HTR-8/SVneo (cell line): ENCODE measurements around the gene KCTD3.

Experiments used
- DNase-seq: peaks from one replicate; pipeline ENCODE4 v3.0.0; 2011; ENCODE audit warnings: low spot score, mixed read lengths; ENCODE audit not compliant: insufficient read length
- FAIRE-seq: peaks from 2 replicates; lab custom pipeline; 2011; peaks lifted over from hg19 to GRCh38; lab: Jason Lieb, UNC

KCTD3 gene

DNA sequence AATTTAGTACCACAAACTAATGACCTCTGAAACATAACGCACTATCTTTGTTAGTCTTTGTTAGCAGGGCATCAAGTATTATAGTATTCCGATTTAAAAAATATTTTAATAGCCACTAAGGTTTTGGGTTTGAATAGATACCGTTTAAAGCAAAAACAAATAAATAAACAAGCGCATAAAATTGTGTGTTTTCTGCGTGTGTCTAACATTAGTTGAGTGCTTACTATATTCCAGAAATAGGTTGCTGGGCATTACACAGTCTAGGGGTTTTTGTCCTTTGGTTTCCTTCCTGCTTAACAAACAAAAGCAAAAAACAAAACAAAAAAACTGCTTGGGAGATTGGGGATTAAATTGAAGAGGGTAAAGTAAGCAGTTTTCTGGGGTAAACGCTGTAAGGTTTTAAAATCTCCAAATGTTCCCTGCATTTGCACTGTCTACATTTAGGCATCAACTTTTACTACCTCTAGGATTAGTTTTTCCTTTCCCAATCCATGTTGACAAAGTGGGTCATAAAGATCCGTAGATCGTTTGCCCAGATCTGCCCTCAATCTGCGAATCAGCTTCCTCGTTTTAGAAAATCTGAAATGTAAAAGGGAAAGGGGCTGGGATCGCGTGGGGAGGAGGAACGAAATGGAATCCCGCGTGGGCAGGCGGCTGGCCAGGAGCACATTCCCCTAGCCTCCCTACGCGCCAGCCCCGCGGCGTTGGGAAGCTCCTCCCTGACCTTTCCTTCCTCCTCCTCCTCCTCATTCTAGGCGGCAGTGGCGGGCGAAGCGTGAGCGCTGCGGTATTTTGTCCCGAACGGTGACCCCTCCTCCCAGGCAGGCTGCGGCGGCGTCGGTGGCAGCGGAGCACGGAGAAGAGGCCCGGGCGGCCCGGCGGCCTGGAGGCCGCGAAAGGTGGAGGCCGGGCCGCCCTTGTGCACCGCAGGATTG is at the start of gene KCTD3:
TSS of gene KCTD3 (plus strand) at position 749 of the 935 bp plus-strand sequence. CDS start 382 bp downstream, outside the sequence.
- FAIRE-seq (peak; percentile 69), DNase-seq (peak; percentile 65)

DNA sequence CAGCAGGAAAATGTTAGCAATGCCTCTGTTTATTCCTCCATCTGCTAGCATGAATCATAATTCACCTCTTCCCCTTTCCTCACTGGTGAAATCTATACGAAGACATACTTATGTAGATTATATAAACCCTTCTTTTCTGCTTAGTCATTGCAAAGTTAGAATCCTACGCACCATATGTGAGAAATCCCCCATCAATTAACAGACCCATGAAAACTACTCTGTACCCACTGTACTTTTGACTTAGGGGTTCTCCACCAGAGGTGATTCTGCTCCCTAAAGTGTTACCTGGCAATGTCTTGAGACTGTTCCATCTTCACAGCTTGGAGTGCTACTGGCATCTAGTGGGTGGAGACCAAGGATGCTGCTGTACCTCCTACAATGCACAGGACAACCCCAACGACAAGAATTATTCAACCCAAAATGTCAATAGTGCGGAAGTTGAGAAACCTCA is 49.6 kb upstream of the KCTD3 start:
- DNase-seq = peak; percentile 25
- FAIRE-seq = peak; percentile 86

DNA sequence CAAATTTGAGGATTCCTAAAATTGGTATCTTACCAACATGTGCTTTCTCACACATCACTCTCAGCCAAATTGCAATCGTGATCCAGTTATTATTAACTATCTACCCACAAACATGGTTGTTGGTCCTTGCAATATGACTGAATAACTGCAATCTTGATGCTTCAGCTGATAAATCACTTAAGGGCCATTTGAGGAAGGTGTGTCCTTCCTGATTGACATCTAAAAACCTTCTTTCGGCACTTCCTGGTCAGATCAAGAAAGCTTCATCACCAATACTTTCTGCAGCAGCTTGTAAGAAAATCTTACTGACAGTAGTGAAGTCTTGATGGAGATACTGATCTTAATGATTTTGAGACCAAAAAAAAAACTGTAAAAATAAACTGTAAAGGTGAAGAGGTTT is 48.5 kb upstream of the KCTD3 start:
- FAIRE-seq (no peak), DNase-seq (no peak)

DNA sequence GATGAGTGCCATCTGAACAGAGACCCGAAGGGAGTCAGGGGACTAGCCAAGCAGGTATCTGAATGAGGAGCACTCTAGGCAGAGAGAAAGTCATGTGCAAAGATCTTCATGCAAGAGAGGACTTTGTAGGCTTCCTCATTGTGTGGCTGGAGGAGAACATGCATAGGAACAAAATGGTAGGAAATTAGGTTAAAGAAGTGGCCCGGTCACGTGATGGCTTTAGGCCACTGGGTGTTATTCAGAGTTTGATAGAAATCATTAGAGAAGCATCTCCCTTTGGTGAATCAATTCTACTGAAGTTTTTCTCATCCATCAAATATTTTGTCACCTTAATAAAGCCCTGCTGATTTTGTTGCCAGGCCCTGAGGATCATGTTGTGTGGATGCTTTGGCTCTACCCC is 45.8 kb upstream of the KCTD3 start:
- DNase-seq = no peak
- FAIRE-seq = no peak

DNA sequence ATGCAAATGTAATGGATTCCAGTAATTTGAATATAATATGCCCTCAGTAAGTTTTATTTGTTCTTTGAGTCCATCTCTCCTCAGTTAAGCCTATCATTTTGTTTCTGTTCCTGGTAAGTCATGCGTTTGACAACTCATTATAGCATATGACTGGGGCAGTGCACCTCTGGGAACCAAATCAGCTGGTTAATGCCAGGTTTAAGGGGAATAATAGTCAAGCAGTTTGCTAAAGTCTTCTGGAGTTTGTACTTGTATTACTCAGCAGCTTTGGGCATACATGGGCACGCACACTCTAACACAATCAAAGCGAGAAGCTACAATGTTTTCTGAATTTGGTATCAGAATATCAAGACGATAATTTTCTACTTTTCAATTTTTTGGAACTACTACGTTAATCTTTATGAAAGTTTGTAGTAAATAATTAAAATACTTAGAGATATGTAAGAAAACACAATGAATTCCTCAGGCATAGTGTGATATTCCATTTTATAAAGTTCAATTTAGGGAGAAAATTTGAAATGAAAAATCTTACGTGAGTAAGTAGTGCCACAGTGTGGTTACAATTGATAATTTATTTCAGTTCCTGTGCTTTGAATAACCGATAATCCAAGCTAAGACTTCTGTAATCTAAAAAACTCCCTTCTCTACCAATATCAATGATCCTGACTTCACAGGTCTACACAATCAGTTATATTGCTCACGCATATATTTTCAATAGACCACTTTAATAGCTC is 43.8 kb upstream of the KCTD3 start:
- FAIRE-seq = no peak
- DNase-seq = no peak

DNA sequence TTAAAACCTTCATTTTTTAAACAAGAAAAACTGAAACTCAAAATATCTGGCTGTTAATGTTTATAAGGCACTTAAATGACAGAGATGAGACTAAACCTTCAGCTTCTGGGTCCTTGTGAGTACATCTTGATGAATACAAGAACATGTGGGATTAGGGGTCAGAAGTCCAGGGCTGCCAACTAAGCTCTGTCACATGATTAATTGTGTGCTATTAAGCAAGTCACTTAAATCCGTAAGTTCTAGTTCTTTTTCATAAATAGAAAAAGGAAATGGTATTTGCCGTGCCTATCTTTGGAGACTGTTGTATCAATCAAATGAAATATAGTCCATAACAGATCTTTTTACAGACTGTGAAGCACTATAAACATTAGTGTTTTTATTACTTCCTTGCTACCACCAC is 43.2 kb upstream of the KCTD3 start:
- peak; percentile 7 for DNase-seq
- FAIRE-seq = no peak

DNA sequence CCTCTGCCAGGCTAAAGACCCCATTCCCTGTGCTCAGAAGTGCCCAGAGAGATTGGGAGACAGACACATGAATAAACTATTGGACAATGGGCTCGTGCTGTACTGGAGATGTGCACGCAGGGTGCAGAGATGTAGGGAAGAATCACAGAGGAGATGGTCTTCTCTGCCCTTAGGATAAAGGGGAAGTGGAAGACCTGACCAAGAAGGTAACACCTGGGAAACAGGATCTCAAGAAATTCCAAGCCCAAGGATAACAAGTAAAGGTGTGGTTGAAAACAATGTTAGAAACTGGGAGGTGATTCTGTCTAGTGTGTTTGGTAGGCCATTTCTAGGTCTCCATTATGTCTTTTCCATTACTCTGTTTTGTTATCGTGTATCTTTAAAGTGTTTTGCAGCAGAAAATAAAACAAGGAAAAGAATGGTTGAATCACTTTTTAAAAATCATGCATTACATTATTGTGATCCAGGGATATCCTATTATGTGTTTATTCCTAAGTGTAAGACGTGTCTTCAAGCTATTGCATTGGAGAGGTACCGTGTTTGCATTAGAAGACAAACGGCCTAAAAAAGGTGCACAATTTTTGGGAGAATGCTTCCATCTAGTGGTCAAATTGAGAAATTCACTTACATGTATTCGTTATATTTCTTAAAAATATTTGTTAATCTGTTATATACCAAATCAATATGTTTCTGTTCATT is 40.8 kb upstream of the KCTD3 start:
- DNase-seq (peak; percentile 31), FAIRE-seq (no peak)

DNA sequence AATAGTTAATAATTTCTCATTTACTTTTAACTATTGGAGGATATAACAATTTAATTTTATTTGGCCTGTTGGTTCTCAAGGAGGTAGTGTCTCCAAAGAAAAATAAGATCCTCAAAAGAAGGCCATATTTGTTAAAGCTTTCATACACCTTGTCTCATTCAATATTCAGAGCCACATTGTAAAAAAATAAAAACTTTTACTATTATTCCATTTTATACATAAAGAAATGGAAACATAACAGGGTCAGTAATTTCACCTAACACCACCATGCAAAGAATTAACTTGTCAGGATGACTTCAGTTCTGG is 40.3 kb upstream of the KCTD3 start:
- DNase-seq = no peak
- FAIRE-seq = no peak

DNA sequence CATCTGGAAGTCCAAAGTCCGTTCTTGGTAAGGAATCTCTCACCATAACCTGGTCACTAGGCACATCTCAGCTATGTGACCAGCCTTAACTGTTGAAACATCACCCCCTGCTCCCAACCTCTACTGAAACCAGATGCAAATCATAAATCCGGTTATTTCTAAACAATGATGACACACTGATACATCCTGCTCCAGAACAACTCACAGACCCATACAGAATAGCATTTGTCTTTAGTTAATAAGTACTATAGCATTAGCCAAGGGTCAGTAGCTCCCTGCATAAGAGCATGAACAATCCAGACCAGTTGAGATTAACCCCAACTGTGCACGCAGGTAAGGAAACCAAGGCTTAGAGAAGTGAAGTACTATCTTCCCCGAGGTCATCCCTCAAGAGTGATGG is 38.0 kb upstream of the KCTD3 start:
- FAIRE-seq (no peak), DNase-seq (no peak)

DNA sequence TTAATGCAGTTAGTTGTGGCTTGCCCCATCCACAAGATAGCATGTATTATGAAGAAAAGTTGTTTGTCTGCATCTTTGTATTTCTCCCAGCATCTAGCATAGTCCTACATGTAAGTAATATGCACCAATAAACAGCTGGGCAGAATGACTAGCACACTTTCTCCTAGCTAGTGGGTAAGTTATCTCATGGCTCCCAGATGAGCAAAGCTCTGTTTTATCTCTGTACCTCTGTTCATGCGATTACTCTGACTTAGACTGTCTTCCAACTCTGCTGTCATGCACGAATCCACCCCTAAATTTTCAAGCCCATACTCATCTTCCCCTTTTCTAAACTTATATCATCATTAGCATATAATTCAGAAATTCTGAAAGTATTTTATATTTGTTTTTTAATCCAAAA is 37.5 kb upstream of the KCTD3 start:
- FAIRE-seq (no peak), DNase-seq (no peak)

DNA sequence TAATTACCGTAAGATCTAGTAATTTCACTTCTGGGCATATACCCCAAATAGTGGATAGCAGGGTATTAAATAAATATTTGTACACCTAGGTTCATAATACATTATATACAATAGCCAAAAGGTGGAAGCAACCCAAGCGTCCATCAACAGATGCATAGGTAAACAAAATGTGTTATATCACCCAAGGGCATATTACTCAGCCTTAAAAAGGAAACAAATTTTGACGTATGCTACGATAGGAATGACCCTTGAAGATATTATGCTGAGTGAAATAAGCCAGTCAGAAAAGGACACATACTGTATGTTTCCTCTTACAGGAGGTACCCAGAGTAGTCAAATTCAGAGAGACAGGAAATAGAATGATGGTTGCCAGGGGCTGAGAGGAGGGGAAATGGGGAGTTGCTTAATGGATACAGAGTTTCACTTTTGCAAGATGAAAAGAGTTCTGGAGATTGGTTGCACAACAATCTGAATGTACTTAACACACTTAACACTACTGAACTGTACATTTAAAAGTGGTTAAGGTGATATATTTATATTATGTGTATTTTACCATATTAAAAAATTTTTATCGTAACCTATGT is 36.6 kb upstream of the KCTD3 start:
- no peak for FAIRE-seq
- no peak for DNase-seq

DNA sequence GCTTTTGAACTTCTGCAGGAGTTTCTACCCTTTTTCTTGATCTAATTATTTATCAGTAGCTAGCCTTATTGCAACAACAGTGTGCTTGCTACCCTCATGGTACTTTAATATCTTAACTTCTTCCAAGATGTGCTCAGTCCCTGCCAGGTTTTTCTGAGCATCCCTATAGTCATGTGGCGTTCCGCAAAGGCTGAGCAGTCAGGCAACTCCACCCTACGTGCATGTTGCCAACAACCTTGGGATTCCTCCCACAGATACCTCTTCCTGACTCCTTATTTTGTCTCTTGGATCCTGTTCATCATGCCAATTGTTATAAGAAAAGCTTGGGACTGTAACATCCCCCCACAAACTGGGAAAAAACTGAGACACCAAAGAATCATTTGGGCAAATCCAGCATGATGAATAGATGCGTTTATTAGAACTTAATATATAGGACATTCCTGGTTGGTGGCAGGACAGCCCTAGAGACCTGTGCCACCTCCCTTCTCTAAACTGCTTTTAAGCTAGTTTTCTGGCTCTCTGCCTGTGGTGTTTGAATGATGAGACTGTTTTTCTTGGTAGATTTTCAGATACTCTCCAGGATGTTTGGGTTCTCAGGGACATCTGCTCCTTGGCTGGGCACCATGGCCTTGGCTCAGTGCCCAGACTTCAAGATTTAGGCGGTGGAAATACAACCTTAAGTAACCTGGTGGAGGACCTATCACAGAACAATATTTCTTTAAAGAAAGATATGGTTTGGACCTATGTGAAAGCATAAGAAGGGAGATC is 27.1 kb upstream of the KCTD3 start:
- no peak for FAIRE-seq
- no peak for DNase-seq

DNA sequence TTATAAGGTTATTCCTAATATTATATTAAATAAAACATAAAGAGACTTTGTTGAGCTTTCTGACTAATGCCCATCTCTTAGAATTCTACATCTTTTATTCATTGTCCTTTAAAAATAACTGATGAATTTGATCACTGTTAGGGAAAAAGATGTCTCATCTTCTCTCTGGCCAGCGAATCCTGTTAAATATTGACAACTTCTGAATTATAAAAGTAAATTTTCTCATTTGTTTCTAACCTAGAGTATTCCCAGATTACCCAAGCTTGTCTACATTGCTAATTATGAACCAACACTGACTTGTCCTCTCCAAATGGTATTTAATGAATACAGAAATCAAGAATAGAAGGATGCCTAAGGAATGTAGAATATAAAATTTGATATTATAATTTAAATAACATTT is 24.8 kb upstream of the KCTD3 start:
- FAIRE-seq = no peak

DNA sequence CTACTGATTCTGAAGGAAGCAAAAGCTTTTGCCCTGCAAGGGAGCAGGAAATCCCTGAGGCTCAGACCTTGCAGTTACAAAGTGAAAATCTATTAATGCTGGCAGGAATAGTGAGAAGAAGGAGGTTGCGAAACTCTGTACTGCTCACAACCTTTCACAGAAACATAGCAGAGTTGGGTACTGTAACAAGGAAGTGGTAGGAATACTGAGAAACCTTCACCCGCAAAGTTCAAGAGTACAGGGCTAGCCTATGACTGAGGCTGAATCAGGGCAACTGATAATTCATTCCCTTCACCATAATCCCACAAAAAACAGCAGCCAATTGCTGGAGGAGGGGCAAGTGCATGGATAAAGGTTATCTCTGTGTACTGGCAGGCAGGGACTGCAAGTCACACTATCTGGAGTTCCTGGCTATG is 23.9 kb upstream of the KCTD3 start:
- FAIRE-seq (no peak), DNase-seq (no peak)

More for the DNA sequence above, 24.8 kb upstream of the KCTD3 start:
- DNase-seq = no peak

DNA sequence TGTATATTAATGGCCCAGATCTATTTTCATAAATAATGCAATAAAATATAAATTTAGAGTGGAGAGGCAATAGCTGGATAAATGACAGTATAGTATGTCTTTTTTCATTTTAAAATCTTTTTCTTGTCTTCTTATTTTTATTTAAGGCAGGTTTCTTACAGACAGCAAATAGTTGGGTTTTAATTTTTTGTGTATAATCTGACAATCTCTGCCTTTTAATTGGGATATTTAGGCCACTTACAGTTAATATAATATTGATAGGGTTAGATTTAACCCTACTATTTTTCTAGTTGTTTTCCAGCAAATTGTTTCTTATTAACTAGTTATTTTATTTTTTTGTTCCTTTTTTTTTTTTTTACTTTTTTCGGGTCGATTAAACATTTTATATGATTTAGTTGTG is 23.3 kb upstream of the KCTD3 start:
- no peak for FAIRE-seq
- DNase-seq = no peak

DNA sequence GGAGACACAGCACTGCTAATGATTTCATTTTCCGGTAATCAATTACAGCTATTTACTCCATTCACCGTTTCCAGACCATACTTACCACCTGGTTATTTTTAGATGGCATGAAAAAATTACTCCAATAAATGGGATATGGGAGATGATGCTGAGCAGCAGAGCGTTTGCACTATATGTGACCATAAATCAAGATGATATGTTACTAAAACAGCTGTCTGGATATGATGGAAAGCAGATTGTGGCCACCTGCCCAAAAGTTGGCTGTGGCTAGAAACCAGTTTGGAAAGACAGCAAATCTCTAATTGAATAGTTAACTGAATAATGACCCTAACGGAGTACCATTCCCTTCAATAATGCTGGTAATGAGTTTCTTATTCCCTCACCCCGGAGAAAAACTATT is 22.5 kb upstream of the KCTD3 start:
- FAIRE-seq (no peak), DNase-seq (no peak)

DNA sequence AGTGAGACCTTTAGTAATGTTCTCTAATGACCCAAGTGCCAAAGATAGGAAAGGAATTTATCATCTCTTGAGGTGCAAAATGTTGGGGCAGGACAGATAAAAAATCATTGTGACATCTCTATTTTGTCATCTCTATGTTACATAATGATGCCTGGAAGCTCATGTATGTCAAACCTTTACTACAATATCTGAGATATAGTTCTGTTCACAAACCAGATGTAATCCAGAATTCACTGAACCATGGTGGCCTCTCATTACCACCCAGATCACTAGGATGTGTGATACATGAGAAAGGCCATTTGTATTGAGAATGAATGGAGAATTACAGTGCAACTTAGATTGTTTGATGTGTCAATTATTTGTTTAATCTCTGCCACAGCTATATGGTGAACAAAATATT is 22.0 kb upstream of the KCTD3 start:
- no peak for FAIRE-seq
- no peak for DNase-seq

DNA sequence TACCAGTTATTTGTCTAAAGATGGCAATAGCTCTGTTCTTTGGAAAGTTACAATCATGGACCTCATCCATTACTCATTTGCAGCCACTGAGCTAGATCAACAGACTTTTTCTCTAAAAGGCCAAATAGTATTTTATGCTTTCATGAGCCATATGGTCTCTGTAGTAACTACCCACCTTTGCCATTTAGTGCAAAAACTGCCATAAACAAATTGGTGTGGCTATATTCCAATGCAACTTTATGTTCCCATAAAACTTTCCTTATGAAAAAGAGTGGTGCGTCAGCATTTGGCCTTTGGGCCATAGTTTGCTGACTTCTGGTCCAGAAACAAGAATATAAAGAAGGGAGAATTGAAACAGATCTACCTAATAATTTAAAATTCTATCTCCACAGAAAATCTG is 20.1 kb upstream of the KCTD3 start:
- no peak for FAIRE-seq
- DNase-seq = no peak

DNA sequence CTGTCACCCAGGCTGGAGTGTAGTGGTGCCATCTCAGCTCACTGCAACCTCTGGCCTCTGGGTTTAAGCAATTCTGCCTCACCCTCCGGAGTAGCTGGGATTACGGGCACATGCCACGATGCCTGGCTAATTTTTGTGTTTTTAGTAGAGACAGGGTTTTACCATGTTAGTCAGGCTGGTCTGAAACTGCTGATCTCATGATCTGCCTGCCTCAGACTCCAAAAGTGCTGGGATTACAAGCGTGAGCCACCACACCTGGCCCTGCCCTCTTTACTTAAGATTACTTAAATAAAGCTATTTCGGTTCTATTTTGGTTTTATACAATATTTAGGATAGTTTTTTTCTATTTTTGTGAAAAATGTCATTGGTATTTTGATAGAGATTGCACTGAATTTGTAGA is 15.3 kb upstream of the KCTD3 start:
- DNase-seq = no peak

DNA sequence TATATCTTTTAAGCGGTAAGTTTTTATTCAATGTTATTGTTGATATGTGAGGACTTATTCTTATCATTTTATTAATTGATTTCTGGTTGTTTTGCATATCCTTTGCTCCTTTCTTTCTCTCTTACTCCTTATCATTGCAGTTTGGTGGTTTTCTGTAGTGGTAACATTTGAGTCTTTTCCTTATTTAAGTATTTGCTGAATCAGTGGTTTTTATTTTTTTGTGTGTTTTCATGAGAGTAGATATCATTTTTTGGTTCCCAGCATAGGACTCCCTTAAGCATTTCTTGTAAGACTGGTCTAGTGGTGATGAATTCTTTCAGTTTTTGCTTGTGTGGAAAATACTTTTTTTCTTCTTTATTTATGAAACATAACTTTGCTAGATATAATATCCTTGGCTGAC is 12.2 kb upstream of the KCTD3 start:
- FAIRE-seq (no peak), DNase-seq (no peak)

More for the DNA sequence above, 15.3 kb upstream of the KCTD3 start:
- FAIRE-seq = no peak
